K562 (cell line): Measurements from ENCODE around the gene CALML3. TPM values are rescaled to one million over a fixed set of nuclear protein-coding genes. Genes with fewer than 3 reads are reported as not detected.

Experiments used
- CREM ChIP-seq: IDR thresholded peaks from 2 replicates; pipeline ENCODE4 v1.6.1; 2014; ENCODE audit warnings: antibody characterized with exemption, low read depth
- ELF4 ChIP-seq: fragments of 450-650 bp; formaldehyde crosslinking; IDR thresholded peaks from 2 replicates; pipeline ENCODE4 v1.4.0; 2022; ENCODE audit warnings: missing genetic modification characterization
- PREB ChIP-seq: sonication (generic); formaldehyde crosslinking; IDR thresholded peaks from 2 replicates; pipeline ENCODE4 v1.8.1; 2023; ENCODE audit warnings: mild to moderate bottlenecking, missing genetic modification reagents
- ZBTB2 ChIP-seq: fragments of 450-650 bp; IDR thresholded peaks from 2 replicates; pipeline ENCODE4 v1.6.1; 2016; ENCODE audit warnings: antibody characterized with exemption
- ZNF174 ChIP-seq: fragments of 250-450 bp; sonication (Bioruptor Pico); IDR thresholded peaks from 2 replicates; pipeline ENCODE4 v1.4.0; 2020; ENCODE audit warnings: mild to moderate bottlenecking
- ZNF740 ChIP-seq, 3 experiments: fragments of 200-800 bp in 1 of 3; sonication (Bioruptor generic) in 1 of 3; sonication (generic) in 1 of 3; formaldehyde crosslinking in 1 of 3; IDR thresholded peaks; 2 replicates each; pipeline versions ENCODE4 v1.6.1 to v1.8.0; 2016 to 2022; ENCODE audit warnings: mild to moderate bottlenecking in 2 of 3, missing compliant biosample characterization in 2 of 3, missing genetic modification characterization in 2 of 3, missing genetic modification reagents in 1 of 3
- polyA plus RNA-seq, 8 experiments: library from polyadenylated mRNA; depleted of rRNA in 4 of 8; stranded (reverse) in 5 of 8; unstranded in 3 of 8; fragments of >200 nt; fragmentation: Nextera tagmentation in 2 of 8; fragmentation: Illumina TruSeq in 1 of 8; extraction: Ambion mirVana in 2 of 8; extraction: Trizol in 1 of 8; gene quantifications; 2 replicates each; pipeline versions ENCODE4 v1.2.1 to v1.2.3, GENCODE V29; 2011 to 2014; ENCODE audit warnings: inconsistent platforms in 1 of 8, missing spikeins in 1 of 8
- total RNA-seq, 7 experiments: library from RNA; depleted of rRNA in 6 of 7; stranded (reverse); fragments of >200 nt in 6 of 7; fragmentation: Illumina TruSeq in 2 of 7; extraction: Trizol in 2 of 7; gene quantifications; 2 replicates each; pipeline versions ENCODE4 v1.2.1 to v1.2.3, GENCODE V29; 2011 to 2021; ENCODE audit warnings: low replicate concordance in 1 of 7

The CALML3 gene
- total and polyA plus RNA-seq, 9 of the 15 experiments (the other 6 are each of a cell fraction or from before 2014, with no cell fraction given): not detected

GRCh38 chr10:5561704-5562645, 37.2 kb downstream of the CALML3 start (continued):
- TF ChIP-seq ZNF740 (CRISPR knock-in tag; IDR thresholded peaks at IDR 0.05) (no peak), ZNF740 (tag; IDR thresholded peaks at IDR 0.05) (no peak), ELF4 (no peak), PREB (CRISPR knock-in tag) (no peak), CREM (no peak), ZBTB2 (no peak), ZNF174 (CRISPR knock-in tag) (no peak)
